ENCODE data around the gene PIEZO2. TPM values are rescaled to one million over a fixed set of nuclear protein-coding genes. Genes with fewer than 3 reads are reported as not detected.
A peak's percentile ranks its signal among the peaks of the same experiment; 100 is the strongest.

Gene PIEZO2
- total RNA-seq, 4 donors from 2014 or later: 2.1 to 7.4 (median 2.5) TPM; not detected in 1

GRCh38 chr18:10852385-10853303 lies 296.7 kb downstream of the PIEZO2 start:
- intact Hi-C loops (cut with DNase I): loop anchor here (10.0 kb wide), 2 partner anchors 182 to 292 kb away; partner anchors contain the start of gene PIEZO2
- 63 to 70% methylated on average over 9 to 11 of the region's 11 CpGs for WGBS, 2 donors

GRCh38 chr18:10851824-10852319 lies 297.5 kb downstream of the PIEZO2 start:
- TF ChIP-seq POLR2A (IDR thresholded peaks at IDR 0.05): no peak
- peak; percentile 40 to 77 (median 66) for TF ChIP-seq CTCF (IDR thresholded peaks at IDR 0.05)
- no peaks in the 10 kb centered on the region for H3K27me3 ChIP-seq
- no peaks in the 10 kb centered on the region for H3K4me1 ChIP-seq
- H3K27ac ChIP-seq: no peak overlapping the region
- 0 to 2% methylated on average over 3 of the region's 3 CpGs for WGBS, 2 donors
- no peak for DNase-seq
- intact Hi-C loops (cut with DNase I): loop anchor here (10.0 kb wide), 2 partner anchors 183 to 293 kb away; partner anchors contain the start of gene PIEZO2
- no peaks in the 10 kb centered on the region for H3K36me3 ChIP-seq
- no peaks in the 10 kb centered on the region for H3K9me3 ChIP-seq
- no peak overlapping the region for H3K4me3 ChIP-seq

More at GRCh38 chr18:10852385-10853303, 296.7 kb downstream of the PIEZO2 start:
- Histone ChIP-seq H3K4me1 (no peaks in the 10 kb centered on the region), H3K36me3 (no peaks in the 10 kb centered on the region), H3K27me3 (no peaks in the 10 kb centered on the region), H3K9me3 (no peaks in the 10 kb centered on the region), H3K4me3 (no peak overlapping the region), H3K27ac (no peak overlapping the region)
- DNase-seq: no peak
- TF ChIP-seq POLR2A (IDR thresholded peaks at IDR 0.05) (no peak), CTCF (IDR thresholded peaks at IDR 0.05) (no peak)

GRCh38 chr18:10850840-10851239 lies 298.5 kb downstream of the PIEZO2 start:
- 31 to 45% methylated on average over 1 of the region's 1 CpG for WGBS, 2 donors
- Histone ChIP-seq H3K4me3 (no peak overlapping the region), H3K27me3 (no peaks in the 10 kb centered on the region), H3K9me3 (no peaks in the 10 kb centered on the region), H3K4me1 (no peaks in the 10 kb centered on the region), H3K36me3 (no peaks in the 10 kb centered on the region), H3K27ac (no peak overlapping the region)
- no peak for DNase-seq
- intact Hi-C loops (cut with DNase I): loop anchor here (10.0 kb wide), 2 partner anchors 184 to 294 kb away; partner anchors contain the start of gene PIEZO2
- no peak for TF ChIP-seq POLR2A (IDR thresholded peaks at IDR 0.05)

GRCh38 chr18:10850216-10850615 lies 299.2 kb downstream of the PIEZO2 start:
- intact Hi-C loops (cut with DNase I): loop anchor here (10.0 kb wide), 2 partner anchors 185 to 295 kb away; partner anchors contain the start of gene PIEZO2
- Histone ChIP-seq H3K36me3 (no peaks in the 10 kb centered on the region), H3K27me3 (no peaks in the 10 kb centered on the region), H3K9me3 (no peaks in the 10 kb centered on the region), H3K27ac (no peak overlapping the region), H3K4me3 (no peak overlapping the region), H3K4me1 (no peaks in the 10 kb centered on the region)
- DNase-seq: no peak
- WGBS, 2 donors: 71 to 81% methylated on average over 7 of the region's 7 CpGs
- TF ChIP-seq CTCF (IDR thresholded peaks at IDR 0.05): no peak
- TF ChIP-seq POLR2A (IDR thresholded peaks at IDR 0.05): no peak

GRCh38 chr18:10847907-10848306 lies 301.5 kb downstream of the PIEZO2 start:
- Histone ChIP-seq H3K4me1 (no peaks in the 10 kb centered on the region), H3K9me3 (no peaks in the 10 kb centered on the region), H3K36me3 (no peaks in the 10 kb centered on the region), H3K27me3 (no peaks in the 10 kb centered on the region), H3K27ac (no peak overlapping the region), H3K4me3 (no peak overlapping the region)
- 56 to 74% methylated on average over 6 of the region's 6 CpGs for WGBS, 2 donors
- intact Hi-C loops (cut with DNase I): no loop called here
- TF ChIP-seq POLR2A (IDR thresholded peaks at IDR 0.05) (no peak), CTCF (IDR thresholded peaks at IDR 0.05) (no peak)
- no peak for DNase-seq

Measured in esophagus squamous epithelium (tissue), 5 donors.